Hematopoietic multipotent progenitor cell treated with erythropoietin and hydrocortisone succinate and interleukin-3 and kit ligand, for 4 days (in vitro differentiated cells): Measurements from ENCODE around the gene LIMK1.

ENCODE experiments used
- DNase-seq: peaks from one replicate; pipeline ENCODE4 v3.0.0-alpha.2; 2015

LIMK1 gene

GRCh38 chr7:74056096-74056915, 27.3 kb upstream of the LIMK1 start:
- DNase-seq = no peak

GRCh38 chr7:74057216-74057925, 26.2 kb upstream of the LIMK1 start:
- DNase-seq = no peak

DNA sequence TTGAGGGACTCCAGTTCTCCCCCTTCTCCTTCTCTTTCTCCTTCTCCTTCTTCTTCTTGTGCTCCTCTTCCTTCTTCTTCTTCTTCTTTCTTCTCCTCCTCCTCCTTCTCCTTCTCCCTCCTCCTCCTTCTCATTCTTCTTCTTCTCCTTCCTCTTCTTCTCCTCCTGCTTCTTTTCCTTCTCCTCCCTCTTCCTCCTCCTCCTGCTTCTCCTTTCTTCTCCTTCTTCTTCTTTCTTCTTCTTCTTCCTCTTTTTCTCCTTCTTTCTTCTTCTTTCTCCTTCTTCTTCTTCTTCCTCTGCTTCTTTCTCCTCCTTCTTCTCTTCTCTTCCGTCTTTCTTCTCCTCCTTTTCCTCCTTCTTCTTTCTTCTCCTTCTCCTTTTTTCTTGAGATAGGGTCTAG, 25.6 kb upstream of the LIMK1 start:
- no peak for DNase-seq

GRCh38 chr7:74058486-74058885, 25.1 kb upstream of the LIMK1 start:
- no peak for DNase-seq

DNA sequence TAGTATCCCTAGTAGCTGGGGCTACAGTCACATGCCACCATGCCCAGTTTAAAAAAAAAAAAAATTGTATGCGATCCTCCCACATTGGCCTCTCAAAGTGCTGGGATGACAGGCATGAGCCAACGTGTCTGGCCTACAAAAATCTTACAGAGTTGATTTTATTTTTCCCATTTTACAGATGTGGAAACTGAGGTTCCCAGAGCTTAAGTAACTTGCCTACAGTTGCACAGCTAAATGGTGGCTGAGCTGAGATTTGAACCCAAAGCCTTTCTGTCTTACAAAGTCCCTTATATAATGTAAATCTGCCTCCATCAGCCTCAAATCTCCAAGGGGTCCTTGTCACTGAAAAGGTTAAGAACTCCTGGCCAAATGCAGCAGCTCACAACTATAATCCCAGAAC, 24.6 kb upstream of the LIMK1 start:
- no peak for DNase-seq

DNA sequence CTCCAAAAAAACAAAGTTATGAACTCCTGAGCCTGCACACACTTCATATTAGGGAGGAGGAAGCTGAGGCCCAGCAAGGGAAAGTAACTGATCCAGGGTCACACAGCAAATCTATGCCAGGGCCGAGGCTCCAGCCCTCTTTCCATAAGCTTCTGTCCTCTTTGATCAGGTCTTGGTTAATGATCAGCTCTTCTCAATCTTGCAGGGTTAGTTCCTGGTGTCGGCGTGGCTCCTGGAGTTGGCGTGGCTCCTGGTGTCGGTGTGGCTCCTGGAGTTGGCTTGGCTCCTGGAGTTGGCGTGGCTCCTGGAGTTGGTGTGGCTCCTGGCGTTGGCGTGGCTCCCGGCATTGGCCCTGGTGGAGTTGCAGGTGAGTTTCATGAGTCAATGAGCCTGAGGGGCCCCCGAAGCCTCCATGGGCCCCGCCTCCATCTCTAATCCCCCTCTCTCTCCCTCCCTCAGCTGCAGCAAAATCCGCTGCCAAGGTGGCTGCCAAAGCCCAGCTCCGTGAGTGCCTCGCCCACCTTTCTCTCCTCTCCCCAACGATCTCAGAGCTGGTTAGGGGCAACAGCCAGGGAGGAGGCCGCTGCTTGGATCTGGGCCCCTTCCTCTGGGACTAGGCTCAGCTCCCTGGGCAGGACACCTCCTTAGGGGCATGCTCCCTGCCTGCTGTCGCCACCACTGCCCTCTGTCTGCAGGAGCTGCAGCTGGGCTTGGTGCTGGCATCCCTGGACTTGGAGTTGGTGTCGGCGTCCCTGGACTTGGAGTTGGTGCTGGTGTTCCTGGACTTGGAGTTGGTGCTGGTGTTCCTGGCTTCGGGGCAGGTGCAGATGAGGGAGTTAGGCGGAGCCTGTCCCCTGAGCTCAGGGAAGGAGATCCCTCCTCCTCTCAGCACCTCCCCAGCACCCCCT, 23.7 kb upstream of the LIMK1 start:
- DNase-seq = no peak

GRCh38 chr7:74061840-74062539, 21.6 kb upstream of the LIMK1 start:
- peak; percentile 81 for DNase-seq

DNA sequence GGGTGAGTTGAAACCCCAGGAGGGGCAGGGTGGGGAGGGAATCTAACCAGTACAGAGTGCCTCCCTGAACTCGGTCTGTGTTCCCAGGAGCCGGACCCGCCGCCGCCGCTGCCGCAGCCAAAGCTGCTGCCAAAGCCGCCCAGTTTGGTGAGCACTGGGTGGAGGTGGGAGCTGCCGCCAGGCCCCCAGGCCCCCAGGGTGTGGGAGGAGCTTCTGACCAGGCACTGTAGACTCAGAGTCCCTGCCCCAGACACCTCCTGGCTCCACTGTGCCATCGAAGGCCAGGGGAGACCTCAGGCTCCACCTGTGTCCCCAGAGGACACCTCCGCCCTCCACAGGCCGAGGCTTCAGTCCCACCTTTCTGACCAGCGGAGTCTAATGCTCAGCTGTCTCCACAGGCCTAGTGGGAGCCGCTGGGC, 20.4 kb upstream of the LIMK1 start:
- DNase-seq = no peak

DNA sequence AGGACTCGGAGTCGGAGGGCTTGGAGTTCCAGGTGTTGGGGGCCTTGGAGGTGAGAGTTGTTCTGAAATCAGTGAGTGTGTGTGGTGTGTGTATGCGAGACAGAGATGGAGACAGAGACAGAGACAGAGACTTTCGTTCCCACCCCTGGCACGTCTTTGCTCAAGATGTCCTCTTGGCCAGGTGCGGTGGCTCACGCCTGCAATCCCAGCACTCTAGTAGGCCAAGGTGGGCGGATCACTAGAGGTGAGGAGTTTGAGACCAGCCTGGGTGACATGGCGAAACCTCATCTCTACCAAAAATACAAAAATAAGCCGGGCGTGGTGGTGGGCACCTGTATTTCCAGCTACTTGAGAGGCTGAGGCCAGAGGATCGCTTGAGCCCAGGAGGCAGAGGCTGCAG, 20.0 kb upstream of the LIMK1 start:
- DNase-seq = no peak

- no peak for DNase-seq
These were observed 18.9 kb upstream of the LIMK1 start for GRCh38 chr7:74064696-74065095.

DNA sequence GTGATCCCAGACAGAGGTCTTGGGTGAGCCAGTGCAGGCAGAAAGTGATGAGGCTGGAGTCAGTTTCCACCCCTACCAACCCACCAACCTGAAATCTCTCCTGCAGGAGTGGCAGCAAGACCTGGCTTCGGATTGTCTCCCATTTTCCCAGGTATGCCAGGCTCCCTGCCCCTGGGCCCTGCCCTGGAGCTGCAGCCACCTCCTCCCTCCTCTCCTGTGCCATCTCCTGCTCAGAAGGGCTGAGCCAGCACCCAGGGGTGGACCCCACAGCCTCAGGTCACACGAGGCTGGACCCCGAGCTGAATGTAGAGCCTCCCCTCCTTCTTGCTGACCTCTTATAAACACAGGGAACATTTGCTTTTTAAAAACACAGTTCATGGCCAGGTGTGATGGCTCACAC, 17.0 kb upstream of the LIMK1 start:
- no peak for DNase-seq

DNA sequence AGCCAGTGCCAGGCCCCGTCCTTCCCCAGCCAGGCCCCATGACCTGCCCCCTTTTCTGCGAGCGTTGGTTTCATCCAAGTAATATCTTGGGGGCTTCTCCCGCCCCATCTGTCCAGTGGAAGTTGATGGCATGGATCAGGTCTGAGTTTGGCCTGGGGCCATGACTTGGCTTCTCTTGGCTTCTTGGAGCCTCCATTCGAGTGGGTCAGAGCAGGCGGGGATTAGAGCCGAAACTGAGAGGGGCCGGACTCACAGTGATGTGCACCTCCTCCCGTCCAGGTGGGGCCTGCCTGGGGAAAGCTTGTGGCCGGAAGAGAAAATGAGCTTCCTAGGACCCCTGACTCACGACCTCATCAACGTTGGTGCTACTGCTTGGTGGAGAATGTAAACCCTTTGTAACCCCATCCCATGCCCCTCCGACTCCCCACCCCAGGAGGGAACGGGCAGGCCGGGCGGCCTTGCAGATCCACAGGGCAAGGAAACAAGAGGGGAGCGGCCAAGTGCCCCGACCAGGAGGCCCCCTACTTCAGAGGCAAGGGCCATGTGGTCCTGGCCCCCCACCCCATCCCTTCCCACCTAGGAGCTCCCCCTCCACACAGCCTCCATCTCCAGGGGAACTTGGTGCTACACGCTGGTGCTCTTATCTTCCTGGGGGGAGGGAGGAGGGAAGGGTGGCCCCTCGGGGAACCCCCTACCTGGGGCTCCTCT, 15.1 kb upstream of the LIMK1 start:
- no peak for DNase-seq

DNA sequence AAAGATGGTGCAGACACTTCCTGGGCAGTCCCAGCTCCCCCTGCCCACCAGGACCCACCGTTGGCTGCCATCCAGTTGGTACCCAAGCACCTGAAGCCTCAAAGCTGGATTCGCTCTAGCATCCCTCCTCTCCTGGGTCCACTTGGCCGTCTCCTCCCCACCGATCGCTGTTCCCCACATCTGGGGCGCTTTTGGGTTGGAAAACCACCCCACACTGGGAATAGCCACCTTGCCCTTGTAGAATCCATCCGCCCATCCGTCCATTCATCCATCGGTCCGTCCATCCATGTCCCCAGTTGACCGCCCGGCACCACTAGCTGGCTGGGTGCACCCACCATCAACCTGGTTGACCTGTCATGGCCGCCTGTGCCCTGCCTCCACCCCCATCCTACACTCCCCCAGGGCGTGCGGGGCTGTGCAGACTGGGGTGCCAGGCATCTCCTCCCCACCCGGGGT, 14.5 kb upstream of the LIMK1 start:
- DNase-seq = no peak

GRCh38 chr7:74069790-74070618, 13.6 kb upstream of the LIMK1 start:
- no peak for DNase-seq

DNA sequence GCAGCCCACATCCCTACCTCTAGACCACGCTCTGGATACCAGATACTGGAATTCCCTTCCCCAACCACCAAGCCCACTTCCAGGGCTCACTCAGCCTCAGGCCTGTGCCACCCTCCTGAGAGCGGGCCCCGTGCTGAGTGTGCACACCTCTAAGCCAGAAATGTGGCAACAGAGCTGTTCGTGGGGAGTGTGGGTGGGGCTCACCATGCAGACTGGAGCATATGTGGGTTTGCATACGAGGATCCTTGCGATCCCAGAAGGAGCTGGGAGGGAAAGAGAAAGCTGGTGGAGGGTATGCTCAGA, 13.0 kb upstream of the LIMK1 start:
- DNase-seq = no peak

DNA sequence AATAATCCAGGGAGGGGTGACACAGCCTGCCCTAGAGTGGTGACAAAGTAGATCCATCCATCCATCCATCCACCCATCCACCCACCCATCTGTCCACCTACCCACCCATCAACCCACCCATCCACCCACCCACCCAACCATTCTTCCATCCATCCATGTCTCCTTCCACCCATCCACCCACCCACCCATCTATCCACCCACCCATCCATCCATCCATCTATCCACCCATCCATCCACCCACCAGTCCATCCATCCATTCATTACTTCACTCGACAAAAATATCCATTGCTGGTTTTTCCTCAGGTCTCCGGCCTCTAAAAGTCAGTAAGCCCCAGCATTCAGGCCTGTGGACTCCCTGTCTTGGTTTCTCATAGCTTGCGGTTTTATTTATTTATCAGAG, 12.5 kb upstream of the LIMK1 start:
- no peak for DNase-seq

DNA sequence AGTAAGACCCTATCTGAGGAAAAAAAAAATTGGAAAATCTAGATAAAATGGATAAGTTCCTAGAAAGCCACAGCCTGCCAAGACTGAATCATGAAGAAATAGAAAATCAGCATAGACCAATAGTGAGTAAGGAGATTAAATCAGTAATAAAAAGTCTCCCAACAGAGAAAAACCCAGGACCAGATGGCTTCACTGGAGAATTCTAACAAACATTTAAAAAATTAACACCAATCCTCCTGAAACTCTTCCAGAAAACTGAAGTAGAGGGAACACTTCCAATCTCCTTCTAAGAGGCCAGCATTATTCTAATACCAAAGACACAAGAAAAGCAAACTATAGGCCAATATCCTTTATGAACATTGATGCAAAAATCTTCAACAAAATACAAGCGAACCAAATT, 8.8 kb upstream of the LIMK1 start:
- DNase-seq = no peak

- DNase-seq = no peak
These were observed 5.1 kb upstream of the LIMK1 start for GRCh38 chr7:74078461-74078860.

DNA sequence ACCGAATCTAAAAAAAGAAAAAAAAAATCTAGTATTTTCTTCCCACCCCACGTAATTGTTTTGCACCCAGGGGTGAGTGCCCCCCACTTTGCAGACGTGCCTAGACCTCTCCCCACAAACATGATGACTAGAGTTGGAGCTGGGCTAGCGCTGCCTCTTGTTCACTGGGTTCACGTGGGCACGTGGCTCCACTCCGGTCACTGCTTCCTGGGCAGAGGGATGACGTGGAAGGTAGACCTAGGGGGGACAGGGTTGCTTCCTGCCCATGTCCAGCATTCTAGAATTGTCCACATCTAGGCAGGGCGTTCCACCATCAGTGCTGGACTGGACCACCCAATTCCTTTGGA, 861 bp upstream of the LIMK1 start:
- no peak for DNase-seq

- peak; percentile 76 for DNase-seq
These were observed 521 bp downstream of the LIMK1 start for GRCh38 chr7:74083928-74084721.
